Caco-2 (cell line): ENCODE measurements around the gene PABPN1. TPM values are rescaled to one million over a fixed set of nuclear protein-coding genes. Genes with fewer than 3 reads are reported as not detected.

Experiments used
- BruUV-seq: library from RNA; stranded (reverse); fragments of 400-500 nt; replicated peaks from 2 replicates; lab custom pipeline; 2021; lab: Mats Ljungman, UMichigan
- CTCF ChIA-PET: fragments of 300-600 bp; sonication (Branson Sonifier 250); formaldehyde crosslinking; loops from one replicate; lab custom pipeline; 2022; ENCODE audit warnings: antibody characterized with exemption; lab: Charles Lee
- POLR2A ChIA-PET: fragments of 300-600 bp; sonication (Branson Sonifier 250); formaldehyde crosslinking; loops from one replicate; lab custom pipeline; 2022; ENCODE audit warnings: antibody characterized with exemption; lab: Charles Lee
- DNase-seq, 2 experiments: peaks; one replicate each; pipeline versions ENCODE4 v3.0.0 to v3.0.0-alpha.2; 2020 to 2022
- H3K27me3 ChIP-seq: replicated peaks from 2 replicates; pipeline ENCODE4 v1.6.0; 2011; ENCODE audit warnings: low read length; ENCODE audit not compliant: control insufficient read depth, insufficient read depth
- H3K36me3 ChIP-seq: 2 replicates; pipeline ENCODE4 v1.5.1; 2011; ENCODE audit warnings: low read length; ENCODE audit not compliant: control insufficient read depth, insufficient read depth
- H3K4me1 ChIP-seq: fragments of 250-450 bp; sonication (Bioruptor Pico); 2 replicates; pipeline ENCODE4 v1.5.1; 2020; ENCODE audit warnings: mild to moderate bottlenecking
- H3K4me3 ChIP-seq: 2 replicates; pipeline ENCODE4 v1.5.1; 2011; ENCODE audit warnings: low read depth, mild to moderate bottlenecking, control low read depth, low read length
- H3K9me3 ChIP-seq: fragments of 250-450 bp; sonication (Bioruptor Pico); 2 replicates; pipeline ENCODE4 v1.5.1; 2020; ENCODE audit warnings: mild to moderate bottlenecking, moderate library complexity
- H3K27ac Mint-ChIP-seq: one replicate; pipeline ENCODE4 v1.8.0; 2022; ENCODE audit warnings: mixed read lengths; ENCODE audit not compliant: unreplicated experiment
- H3K27me3 Mint-ChIP-seq: one replicate; pipeline ENCODE4 v1.8.0; 2022; ENCODE audit warnings: mixed read lengths; ENCODE audit not compliant: insufficient read depth, unreplicated experiment
- H3K36me3 Mint-ChIP-seq: one replicate; pipeline ENCODE4 v1.8.0; 2022; ENCODE audit warnings: mild to moderate bottlenecking, mixed read lengths; ENCODE audit not compliant: insufficient read depth, unreplicated experiment
- H3K4me1 Mint-ChIP-seq: one replicate; pipeline ENCODE4 v1.8.0; 2022; ENCODE audit warnings: low read depth, mixed read lengths; ENCODE audit not compliant: unreplicated experiment
- H3K4me3 Mint-ChIP-seq: one replicate; pipeline ENCODE4 v1.8.0; 2022; ENCODE audit warnings: mild to moderate bottlenecking, moderate library complexity, mixed read lengths; ENCODE audit not compliant: unreplicated experiment
- H3K9me3 Mint-ChIP-seq: one replicate; pipeline ENCODE4 v1.8.0; 2022; ENCODE audit warnings: mixed read lengths; ENCODE audit not compliant: unreplicated experiment
- intact Hi-C: fragments of 100-400 bp; cut with micrococcal nuclease; formaldehyde crosslinking; loops from one replicate; pipeline ENCODE4 v1.10.0; 2022; ENCODE audit not compliant: unreplicated experiment
- total RNA-seq: library from RNA; stranded (reverse); gene quantifications from 2 replicates; pipeline ENCODE4 v1.2.3, GENCODE V29; 2022
- TF ChIP-seq, protein P1 (sequence below), 2 experiments: fragments of 200-600 bp in 1 of 2; IDR thresholded peaks; 1 replicate in 1 of 2; 2 replicates in 1 of 2; pipeline versions ENCODE4 v1.5.1 to v1.8.0; 2011 to 2022; ENCODE audit warnings: antibody characterized with exemption in 1 of 2, control low read depth in 1 of 2, inconsistent platforms in 1 of 2, low read depth in 1 of 2, low read length in 1 of 2, mild to moderate bottlenecking in 1 of 2, moderate library complexity in 1 of 2; ENCODE audit not compliant: insufficient read depth in 1 of 2, severe bottlenecking in 1 of 2, unreplicated experiment in 1 of 2

Gene PABPN1
- total RNA-seq, 1 experiment from 2014 or later = 202 TPM

GRCh38 chr14:23365036-23365731 lies 43.9 kb downstream of the PABPN1 start, which contains the start of gene EFS:
Gene EFS, minus strand, starts transcription at chr14:23365172. Its CDS starts 147 bp downstream, at chr14:23365025.
- Mint-ChIP-seq H3K27me3 (no peaks in the 10 kb centered on the region), H3K9me3 (no peaks in the 10 kb centered on the region), H3K4me1 (no peaks in the 10 kb centered on the region), H3K4me3 (peak within 1 kb of the TSS; percentile 20), H3K36me3 (peaks cover 6% of the 10 kb centered on the region), H3K27ac (no peak within 1 kb of the TSS)
- Histone ChIP-seq H3K9me3 (no peaks in the 10 kb centered on the region), H3K36me3 (no peaks in the 10 kb centered on the region), H3K4me3 (no peak within 1 kb of the TSS), H3K27me3 (no peaks in the 10 kb centered on the region), H3K4me1 (no peaks in the 10 kb centered on the region)
- BruUV-seq = no TSS peak
- DNase-seq = no peak
- TF ChIP-seq, protein P1, sequence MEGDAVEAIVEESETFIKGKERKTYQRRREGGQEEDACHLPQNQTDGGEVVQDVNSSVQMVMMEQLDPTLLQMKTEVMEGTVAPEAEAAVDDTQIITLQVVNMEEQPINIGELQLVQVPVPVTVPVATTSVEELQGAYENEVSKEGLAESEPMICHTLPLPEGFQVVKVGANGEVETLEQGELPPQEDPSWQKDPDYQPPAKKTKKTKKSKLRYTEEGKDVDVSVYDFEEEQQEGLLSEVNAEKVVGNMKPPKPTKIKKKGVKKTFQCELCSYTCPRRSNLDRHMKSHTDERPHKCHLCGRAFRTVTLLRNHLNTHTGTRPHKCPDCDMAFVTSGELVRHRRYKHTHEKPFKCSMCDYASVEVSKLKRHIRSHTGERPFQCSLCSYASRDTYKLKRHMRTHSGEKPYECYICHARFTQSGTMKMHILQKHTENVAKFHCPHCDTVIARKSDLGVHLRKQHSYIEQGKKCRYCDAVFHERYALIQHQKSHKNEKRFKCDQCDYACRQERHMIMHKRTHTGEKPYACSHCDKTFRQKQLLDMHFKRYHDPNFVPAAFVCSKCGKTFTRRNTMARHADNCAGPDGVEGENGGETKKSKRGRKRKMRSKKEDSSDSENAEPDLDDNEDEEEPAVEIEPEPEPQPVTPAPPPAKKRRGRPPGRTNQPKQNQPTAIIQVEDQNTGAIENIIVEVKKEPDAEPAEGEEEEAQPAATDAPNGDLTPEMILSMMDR (IDR thresholded peaks at IDR 0.05; ENCODE audit: insufficient read depth in 1 of 2, low read depth in 1 of 2, low read length in 1 of 2, severe bottlenecking in 1 of 2, unreplicated experiment in 1 of 2) = no peak
- POLR2A ChIA-PET = no interaction called here
- intact Hi-C loops = no loop called here
- CTCF ChIA-PET = no interaction called here

DNA sequence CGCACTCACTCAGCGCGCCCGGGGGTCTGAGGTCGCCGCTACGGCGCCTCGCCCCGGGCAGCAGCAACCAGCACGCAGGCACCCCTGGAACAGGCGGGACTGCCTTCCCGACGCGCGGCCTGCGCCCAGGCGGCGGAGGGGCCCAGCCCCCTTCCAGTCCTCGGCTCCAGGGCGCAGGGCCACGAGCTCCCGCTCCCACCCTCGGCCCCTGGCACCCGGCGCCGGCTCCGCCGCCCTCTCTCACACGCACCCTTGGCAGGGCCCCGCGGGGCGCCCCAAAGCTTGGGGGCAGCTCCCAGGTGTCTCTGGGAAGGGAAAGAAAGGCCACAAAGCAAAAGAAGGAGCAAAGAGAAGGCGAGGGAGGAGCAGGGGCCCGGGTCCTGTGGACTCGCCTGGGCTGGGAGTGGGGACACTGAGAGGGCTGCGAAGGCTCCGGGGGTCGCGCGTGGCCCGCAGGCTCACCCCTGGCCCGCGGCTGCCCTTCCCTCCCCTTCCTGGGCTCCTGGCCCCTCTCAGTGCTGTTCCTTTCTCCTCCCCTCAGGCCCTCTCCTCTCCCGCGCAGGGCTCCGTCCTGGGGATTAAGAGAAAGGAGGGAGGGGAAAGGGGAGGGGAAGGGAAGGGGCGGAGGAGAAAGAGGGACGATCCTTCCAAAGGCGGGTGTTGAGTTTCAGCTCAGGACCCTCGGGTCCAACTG lies 44.6 kb downstream of the PABPN1 start:
- Histone ChIP-seq H3K4me1 (no peaks in the 10 kb centered on the region), H3K27me3 (no peaks in the 10 kb centered on the region), H3K36me3 (no peaks in the 10 kb centered on the region), H3K4me3 (no peak overlapping the region), H3K9me3 (no peaks in the 10 kb centered on the region)
- no peaks in the 10 kb centered on the region for H3K9me3 Mint-ChIP-seq
- CTCF ChIA-PET = no interaction called here
- peaks cover 6% of the 10 kb centered on the region for H3K36me3 Mint-ChIP-seq
- no peak overlapping the region for H3K27ac Mint-ChIP-seq
- POLR2A ChIA-PET = no interaction called here
- intact Hi-C loops = no loop called here
- no peaks in the 10 kb centered on the region for H3K27me3 Mint-ChIP-seq
- no TSS peak for BruUV-seq
- TF ChIP-seq, protein P1 (IDR thresholded peaks at IDR 0.05; ENCODE audit: insufficient read depth in 1 of 2, low read depth in 1 of 2, low read length in 1 of 2, severe bottlenecking in 1 of 2, unreplicated experiment in 1 of 2) = no peak
- no peaks in the 10 kb centered on the region for H3K4me1 Mint-ChIP-seq
- no peak for DNase-seq
- no peak overlapping the region for H3K4me3 Mint-ChIP-seq

- peaks cover 4% of the 10 kb centered on the region for H3K27me3 Mint-ChIP-seq
- no peaks in the 10 kb centered on the region for H3K9me3 Mint-ChIP-seq
- no peak overlapping the region for H3K4me3 ChIP-seq
- no peaks in the 10 kb centered on the region for H3K9me3 ChIP-seq
- no peaks in the 10 kb centered on the region for H3K4me1 ChIP-seq
- no peak for DNase-seq
- ChIA-PET POLR2A (no interaction called here), CTCF (no interaction called here)
- BruUV-seq = no TSS peak
- TF ChIP-seq, protein P1 (IDR thresholded peaks at IDR 0.05; ENCODE audit: insufficient read depth in 1 of 2, low read depth in 1 of 2, low read length in 1 of 2, severe bottlenecking in 1 of 2, unreplicated experiment in 1 of 2) = no peak
- peaks cover 6% of the 10 kb centered on the region for H3K36me3 Mint-ChIP-seq
- intact Hi-C loops = no loop called here
- H3K27me3 ChIP-seq = no peaks in the 10 kb centered on the region
- no peaks in the 10 kb centered on the region for H3K4me1 Mint-ChIP-seq
- no peak overlapping the region for H3K27ac Mint-ChIP-seq
- H3K36me3 ChIP-seq = no peaks in the 10 kb centered on the region
- no peak overlapping the region for H3K4me3 Mint-ChIP-seq
Measured at GRCh38 chr14:23366426-23366921, 45.2 kb downstream of the PABPN1 start.
